ENCODE measurements around the gene GFI1.
"Not testable (repeated sequence)": the region's sequence is repeated elsewhere in the genome, so short reads cannot be mapped to it uniquely, and the experiment has no call there.

The GFI1 gene

DNA sequence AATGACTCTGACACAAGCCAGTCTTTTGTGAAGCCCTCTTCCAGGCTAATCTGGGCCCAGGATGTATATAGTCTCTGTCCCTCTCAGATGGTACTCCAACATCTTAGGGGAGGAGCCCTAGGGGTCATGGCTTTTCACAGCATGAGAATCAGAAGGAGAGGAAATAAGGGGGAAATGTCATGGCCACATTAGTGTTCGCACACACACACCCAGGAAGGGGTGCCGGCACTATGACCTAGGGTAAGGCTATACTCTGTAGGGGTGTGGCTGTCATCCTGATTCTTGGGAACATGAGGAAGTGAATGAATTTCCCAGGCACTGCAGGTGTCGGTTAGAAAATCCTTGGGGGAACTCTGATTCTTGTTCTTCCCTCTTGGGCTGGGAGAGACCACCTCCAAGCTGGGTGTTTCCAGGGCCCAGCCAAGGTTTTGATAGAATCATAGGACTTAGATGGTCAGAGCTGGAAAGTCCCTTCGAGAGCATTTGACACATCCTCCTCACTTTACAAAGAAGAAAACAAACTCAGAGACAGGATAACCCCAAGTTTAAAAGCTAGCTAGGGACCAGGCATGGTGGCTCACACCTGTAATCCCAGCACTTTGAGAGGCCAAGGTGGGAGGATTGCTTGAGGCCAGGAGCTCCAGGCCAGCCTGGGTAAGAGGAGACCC is 22.0 kb downstream of the GFI1 start:
- no peak for DNase-seq

DNA sequence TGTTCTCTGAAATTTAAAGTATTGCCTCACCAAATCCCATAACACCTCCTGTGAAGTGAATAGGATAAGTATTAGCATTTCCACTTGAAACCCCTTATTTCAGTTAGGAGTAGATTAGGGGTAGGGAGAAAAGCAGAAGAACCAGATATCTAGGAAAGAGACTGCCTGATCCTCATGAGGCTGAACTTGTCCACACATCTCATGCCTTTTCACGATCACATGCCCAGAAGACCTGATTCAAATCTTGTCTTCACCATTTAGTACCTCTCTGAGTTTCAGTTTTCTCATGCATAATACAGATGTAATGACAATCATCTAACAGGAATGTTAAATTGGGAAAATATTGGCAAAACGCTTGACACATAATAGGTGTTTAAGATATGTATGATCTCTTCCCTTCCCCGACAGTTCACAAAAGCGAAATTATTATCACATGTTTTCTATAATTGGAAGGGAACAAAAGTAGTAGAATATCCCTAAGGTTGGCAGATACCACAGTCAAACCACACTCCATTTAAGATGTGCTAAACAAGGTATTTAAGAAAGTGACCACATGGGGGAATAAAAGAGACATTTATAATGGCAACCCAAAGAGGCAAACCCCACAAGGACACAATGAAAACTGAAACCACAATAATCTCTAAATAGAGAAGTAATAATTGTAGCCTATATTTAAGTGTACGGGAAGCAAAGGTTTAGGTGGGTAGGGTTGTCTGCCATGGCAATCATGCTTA is 25.2 kb downstream of the GFI1 start:
- DNase-seq: no peak

DNA sequence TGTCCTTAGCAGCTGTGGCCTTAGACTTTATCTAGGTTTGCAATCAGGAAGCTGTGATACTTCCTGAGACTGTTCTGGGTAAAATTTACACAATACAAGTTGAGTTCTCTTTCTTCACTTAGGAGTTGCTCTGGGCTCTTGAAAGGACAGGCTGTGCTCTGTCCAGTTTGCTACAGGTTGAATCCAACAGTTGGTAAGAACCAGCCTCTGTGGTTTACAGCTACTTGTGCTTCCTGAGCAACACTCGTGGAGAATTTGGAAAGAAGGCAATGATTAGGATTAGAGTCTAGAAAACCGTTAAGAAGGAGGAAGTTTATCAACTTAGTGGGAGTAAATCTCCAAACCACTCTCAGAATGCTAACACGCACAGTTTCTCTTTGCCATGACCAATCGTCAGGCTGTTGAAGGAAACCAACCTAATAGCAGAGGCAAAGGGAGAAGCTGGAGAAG is 26.8 kb downstream of the GFI1 start:
- no peak for DNase-seq

DNA sequence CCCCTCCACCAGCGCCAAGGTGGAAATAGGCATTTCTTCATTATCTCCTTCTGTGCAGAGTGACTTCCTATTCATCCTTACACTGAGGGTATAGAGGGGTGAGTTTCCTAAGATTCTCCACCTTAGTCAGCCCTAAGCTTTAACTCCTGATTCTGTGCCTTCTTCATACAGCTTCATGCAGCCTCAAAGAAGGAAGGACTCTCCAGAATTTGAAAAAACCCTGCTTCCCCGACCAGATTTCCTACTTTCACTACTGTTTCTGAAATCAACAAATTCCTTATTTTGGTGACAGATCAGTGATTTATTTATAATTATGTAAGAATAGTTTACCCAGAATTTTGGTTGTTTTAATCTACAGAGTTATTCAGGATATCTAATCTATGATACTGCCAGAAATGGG is 28.6 kb downstream of the GFI1 start:
- no peak for DNase-seq

DNA sequence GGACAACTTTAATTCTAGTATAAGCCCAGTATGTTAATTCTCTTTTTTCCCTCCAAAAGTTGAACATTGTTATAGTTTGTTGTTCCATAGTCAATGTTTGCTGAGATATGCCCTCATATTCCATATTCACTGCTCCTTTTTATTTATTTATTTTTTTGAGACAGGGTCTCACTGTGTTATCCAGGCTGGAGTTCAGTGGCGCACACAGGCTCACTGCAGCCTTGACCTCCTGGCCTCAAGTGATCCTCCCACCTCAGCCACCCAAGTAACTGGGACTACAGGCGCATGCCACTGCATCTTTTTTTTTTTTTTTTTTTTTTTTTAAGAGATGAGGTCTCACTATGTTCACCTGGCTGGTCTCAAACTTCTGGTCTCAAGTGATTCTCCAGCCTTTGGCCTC is 38.7 kb downstream of the GFI1 start:
- DNase-seq: no peak

DNA sequence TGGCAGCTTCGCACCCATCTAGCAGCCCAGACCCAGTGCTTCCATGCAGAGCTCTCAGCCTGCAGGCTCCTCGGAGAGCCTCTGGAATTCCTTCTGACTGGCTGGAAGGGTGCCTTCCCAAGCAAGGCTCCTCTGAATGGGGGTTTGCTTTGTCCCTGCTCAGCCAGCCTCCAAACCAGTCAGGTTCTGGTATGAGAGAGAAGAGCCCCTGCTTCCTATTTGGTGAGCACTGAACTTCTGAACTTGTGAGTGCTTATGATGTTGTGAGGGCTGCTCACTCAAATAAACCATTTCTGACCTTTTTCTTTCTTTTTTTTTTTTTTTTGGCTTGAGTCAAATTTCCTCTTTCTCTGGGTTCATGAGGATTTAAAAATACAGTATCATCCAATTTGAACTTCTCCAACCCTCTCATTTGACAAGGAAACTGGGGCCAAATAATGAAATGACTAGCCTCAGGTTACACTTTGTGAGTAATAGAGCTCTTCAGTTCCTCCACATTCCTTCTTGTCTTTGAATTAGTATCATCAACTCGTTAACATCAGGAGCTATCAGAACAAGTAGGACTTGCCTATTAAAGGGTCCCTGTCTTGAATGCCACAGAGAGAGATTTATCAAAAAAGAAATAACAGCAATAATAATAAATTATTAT is 39.6 kb downstream of the GFI1 start:
- no peak for DNase-seq

DNA sequence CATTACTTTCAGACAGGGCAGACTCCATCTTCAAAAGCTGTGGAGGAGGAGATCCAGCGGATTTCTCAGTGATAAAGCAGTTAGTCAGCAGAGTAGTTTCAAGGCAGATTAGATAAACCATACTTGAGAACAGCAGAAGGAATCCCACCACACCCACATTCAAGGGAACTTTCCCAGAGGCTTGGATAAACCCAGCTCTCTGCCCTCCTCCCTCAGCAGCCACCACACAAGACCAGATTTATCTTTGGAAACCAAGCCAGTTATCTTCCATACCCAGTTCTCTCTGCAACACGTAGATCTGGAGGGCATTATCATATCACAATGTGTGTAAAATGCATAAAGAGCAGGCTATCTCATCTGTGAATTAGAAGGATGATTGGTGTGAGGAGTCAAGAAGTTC is 40.2 kb downstream of the GFI1 start:
- no peak for DNase-seq

DNA sequence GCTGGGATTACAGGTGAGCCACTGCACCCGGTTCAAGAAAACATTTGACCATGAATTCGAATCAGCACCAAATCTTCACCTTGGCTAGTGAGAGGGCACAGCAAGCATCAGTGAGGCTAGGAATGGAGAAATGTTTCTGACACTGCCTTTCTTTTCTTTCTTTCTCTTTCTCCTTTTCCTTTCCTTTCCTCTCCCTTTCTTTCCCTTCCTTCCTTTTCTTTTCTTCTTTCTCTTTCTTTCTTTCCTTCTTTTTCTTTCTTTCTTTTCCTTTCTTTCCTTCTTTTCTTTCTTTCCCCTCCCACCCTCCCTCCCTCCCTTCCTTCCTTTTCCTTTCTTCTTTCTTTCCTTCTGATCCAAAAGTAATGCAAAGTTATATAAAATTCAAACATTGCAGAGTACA is 40.9 kb downstream of the GFI1 start:
- no peak for DNase-seq

DNA sequence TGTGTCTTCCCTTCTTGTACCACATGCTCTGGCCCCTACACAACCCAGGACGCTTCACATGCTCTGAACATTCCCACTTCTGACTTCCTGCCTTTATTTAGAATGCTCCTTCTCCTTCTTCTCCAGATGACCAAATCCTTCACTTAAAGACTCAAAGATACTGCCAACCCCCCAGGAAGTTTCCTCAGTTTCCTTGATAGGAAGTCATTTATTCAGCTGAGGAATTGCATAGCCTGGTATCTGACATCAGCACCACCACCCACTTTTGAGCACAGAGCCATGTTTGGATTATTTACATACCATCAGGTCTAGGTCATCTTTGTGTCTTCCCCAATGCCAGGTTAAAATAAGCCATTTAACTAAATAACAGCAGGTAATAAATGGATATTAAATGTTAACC is 42.4 kb downstream of the GFI1 start:
- DNase-seq: no peak

DNA sequence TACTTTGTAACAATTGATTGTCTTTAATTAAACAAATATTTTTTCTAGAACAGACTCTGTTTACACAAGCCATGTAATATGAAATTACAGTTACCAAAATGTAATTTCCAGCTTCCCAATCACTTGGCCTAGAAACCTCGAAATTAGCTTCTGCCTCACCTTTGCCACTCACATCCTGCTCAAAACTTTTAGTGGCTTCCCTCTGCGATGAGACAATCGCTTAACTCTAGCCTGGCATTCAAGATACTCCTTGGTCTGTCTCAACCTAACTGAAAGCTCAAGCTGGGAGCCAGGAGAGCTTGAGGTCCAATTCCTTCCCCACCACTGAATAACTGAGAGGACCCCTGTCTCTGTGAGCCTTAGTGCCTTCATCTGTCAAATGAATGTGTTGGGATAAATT is 42.8 kb downstream of the GFI1 start:
- no peak for DNase-seq

DNA sequence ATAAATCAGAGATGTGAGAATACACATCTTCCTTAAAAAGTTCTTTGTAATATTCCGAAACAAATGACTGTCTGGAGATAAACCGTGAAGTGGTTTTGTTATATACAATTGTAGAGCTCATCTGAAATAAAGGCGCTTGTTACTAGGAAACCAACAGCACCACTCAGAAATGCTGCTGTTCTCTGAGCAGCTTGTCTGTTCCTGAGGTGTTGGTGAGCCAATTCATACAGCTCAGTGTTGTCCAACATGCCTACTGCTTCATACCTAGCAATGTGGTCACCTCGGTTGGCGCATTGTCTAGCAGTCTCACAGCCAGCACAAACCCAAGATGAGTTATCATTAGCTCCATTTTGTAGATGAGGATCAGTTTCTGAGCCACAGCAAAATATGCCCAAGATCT is 44.4 kb downstream of the GFI1 start:
- DNase-seq: no peak

DNA sequence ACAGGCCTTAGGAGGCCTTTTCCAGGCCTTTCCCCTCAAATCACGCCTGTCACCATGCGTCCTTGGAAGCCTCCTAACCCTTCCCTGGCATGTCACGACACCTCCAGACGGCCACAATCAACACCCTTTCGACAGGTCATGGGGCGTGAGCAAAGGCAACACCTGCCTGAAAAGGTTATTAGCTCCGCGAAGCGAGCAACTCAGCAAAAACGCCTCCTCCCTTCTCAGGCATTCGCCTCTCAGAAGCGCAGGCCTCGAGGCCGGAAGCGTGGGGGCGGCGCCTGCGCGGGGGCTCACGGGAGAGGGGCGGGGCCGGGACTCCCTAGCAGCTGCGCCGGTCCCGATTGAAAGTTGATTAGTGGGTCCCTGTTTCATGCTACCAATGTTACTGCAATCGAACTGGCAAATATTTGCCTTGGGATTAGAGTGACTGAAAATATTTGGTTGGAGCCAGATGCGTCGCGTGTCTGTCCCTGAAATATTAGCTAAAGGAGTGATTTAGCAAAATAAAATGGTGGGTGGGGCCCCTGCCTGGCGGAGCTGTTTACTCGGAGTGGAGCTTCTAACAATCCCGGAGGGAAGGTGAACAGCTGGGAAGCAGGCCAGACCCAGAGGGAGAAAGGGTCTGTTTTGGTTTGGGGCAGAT is 44.9 kb downstream of the GFI1 start:
- DNase-seq: no peak

DNA sequence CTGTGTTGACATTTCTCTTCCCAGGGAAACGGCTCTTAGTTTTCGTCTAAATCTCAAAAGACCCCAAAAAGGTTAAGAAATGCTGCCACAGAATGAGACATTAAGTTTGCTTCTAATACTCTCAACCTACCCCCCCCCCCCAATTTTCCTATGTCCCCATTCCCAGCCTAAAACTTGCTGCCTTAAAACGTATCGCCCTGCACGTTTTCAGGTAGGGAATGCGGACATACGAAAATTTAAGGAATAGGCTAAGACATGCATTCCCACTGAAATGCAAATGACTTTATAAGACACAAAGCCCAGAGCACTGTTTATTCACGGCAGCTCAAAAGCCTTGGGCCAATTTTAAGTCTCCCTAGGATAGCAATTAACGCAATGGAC is 45.4 kb downstream of the GFI1 start:
- no peak for DNase-seq

DNA sequence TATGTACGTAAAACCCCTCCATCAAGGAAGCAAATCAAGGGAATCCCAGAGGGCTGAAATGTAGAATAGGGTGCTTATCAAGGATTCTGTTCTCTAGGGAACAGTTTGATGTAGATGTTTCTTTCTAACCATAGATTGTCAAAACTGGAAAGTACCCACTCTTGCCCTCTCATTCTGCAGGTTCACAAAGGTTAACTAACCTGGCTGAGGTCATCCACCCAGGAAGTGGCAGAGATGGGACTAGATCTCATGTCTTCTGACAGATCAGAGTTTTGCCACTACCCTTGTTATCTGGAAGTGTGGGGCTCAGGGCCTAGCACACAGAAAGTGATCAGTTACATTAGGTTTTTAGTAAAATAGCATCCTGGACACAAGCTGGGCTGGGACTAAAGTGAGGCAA is 47.4 kb downstream of the GFI1 start:
- DNase-seq: no peak

DNA sequence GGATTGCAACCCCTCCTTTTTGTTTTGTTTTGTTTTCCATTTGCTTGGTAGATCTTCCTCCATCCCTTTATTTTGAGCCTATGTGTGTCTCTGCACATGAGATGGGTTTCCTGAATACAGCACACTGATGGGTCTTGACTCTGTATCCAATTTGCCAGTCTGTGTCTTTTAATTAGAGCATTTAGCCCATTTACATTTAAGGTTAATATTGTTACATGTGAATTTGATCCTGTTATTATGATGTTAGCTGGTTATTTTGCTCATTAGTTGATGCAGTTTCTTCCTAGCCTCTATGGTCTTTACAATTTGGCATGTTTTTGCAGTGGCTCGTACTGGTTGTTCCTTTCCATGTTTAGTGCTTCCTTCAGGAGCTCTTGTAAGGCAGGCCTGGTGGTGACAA is 52.2 kb downstream of the GFI1 start:
- DNase-seq: not testable (repeated sequence)

DNA sequence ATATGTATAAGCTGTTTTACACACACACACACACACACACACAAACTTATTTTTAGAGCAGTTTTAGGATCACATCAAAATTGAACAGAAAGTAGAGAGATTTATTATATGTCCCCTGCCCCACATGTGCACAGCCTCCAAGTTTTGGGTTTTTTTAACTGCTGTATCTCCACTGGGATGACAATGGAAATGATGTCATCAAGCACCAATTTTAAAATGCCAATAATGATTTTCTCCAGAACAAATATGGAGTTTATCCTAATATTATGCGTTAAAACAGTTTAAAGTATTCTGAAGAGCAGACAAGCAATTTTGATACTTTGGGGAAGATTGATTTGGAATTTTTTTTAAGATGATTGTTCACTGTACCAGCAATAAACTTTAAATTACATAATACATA is 56.7 kb downstream of the GFI1 start:
- DNase-seq: no peak

DNA sequence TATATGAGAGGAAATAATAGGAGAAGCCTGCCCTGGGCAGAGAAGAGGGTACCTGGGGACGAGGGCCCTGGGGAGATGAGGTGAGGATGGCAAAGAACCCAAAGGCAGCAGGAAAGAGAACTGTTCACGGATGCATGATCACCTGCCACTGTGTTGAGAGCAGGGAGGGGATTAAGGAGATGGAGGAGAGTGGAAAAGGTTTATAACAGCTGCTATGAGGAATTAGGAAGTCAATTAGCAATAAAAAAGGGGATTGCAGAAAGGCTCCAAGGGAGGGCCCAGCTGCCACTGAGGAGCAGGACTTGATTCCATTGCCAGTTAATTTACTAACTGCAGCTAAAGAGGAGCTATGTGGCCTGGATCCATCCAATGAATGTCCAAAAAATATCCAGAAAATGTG is 61.1 kb downstream of the GFI1 start:
- DNase-seq: no peak

Data from activated gamma-delta T cell (primary cell).